NB4 (cell line): ENCODE data around the gene NFE2L3.

Experiments used
- DNase-seq: peaks from one replicate; pipeline ENCODE4 v3.0.0; 2010; ENCODE audit warnings: low read depth
- H3K4me3 ChIP-seq: one replicate; pipeline ENCODE4 v1.5.1; 2011; ENCODE audit warnings: mild to moderate bottlenecking, low read depth, low read length, moderate library complexity
- CTCF ChIP-seq: IDR thresholded peaks from one replicate; pipeline ENCODE4 v1.5.1; 2012; ENCODE audit warnings: low read depth, low read length
- MAX ChIP-seq: IDR thresholded peaks from 2 replicates; pipeline ENCODE4 v1.6.1; 2011; ENCODE audit warnings: low read depth, low read length
- MYC ChIP-seq: IDR thresholded peaks from 2 replicates; pipeline ENCODE4 v1.6.1; 2011; ENCODE audit warnings: low read depth, low read length
- POLR2A ChIP-seq: IDR thresholded peaks from 2 replicates; pipeline ENCODE4 v1.6.1; 2011; ENCODE audit warnings: mild to moderate bottlenecking; ENCODE audit not compliant: insufficient read length; ENCODE audit errors: extremely low read depth

NFE2L3 gene

DNA sequence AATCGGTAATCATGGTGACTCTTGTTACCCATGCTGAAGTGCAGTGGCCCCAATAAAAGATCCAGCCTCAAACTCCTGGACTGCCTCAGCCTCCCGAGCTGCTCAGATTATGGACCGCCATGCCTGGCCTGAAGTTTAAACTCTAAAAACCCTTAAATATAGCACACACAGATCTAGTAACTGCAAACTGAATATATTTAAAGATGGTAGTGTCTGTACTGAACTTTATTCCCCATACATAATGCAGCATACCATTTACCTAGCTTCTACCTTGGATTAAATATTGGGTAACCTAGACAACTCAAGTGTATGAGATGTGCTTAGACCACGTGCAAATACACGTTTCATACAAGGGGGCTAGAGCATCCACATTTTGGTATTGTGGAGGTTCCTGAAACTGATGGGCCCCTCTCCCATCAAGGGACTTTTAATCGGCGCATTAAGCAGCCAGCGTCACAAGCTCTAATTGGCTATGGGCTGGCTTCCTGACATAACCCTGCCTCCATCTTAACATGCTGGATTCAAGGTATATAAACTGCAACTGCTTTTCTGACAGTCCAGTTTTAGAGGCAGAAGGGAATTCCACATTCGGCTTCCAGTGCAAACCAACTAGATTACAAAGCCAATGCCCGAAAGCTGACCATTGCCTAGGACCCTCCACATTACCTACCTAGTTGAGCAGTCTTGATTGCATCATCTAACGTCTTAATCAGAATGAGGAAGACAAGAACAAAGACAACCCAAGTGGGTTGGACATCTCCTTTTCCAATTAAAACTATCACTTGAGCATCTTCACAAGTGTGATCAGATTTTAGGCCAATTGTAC, 35.6 kb downstream of the NFE2L3 start:
- DNase-seq = peak; percentile 75
- no peak overlapping the region for H3K4me3 ChIP-seq
- TF ChIP-seq MAX (no peak), POLR2A (peak; percentile 45), MYC (0 out of 2 replicates have a peak, but pooled peaks have one; percentile 33)

GRCh38 chr7:26188206-26188956, 36.4 kb downstream of the NFE2L3 start:
- TF ChIP-seq POLR2A (peak; percentile 38), MAX (no peak), CTCF (no peak)
- no peak overlapping the region for H3K4me3 ChIP-seq
- peak; percentile 43 for DNase-seq

GRCh38 chr7:26188957-26189541, 37.1 kb downstream of the NFE2L3 start:
- no peak for DNase-seq
- TF ChIP-seq MAX (no peak), POLR2A (no peak), MYC (no peak), CTCF (no peak)

DNA sequence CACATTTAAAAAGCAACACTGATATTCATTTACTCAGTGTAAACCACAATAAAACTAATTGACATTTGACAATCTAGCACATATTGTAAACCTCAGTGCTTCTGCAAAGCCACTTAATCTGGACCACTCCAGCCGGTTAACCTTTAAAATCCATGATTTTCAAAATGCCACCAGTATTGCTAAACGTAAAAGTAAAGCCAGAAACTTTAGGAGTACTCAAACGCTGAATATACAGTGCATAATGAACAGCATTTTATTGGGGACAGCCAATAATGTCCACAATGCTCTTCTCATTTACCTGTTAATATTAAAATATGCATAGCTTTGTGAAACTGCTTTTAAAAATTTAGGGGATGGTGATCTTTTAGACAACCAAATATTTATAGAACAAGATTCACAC, 37.7 kb downstream of the NFE2L3 start:
- no peak overlapping the region for H3K4me3 ChIP-seq
- no peak for DNase-seq
- TF ChIP-seq CTCF (no peak), POLR2A (peak; percentile 12)

More at GRCh38 chr7:26188957-26189541, 37.1 kb downstream of the NFE2L3 start:
- H3K4me3 ChIP-seq = no peak overlapping the region

DNA sequence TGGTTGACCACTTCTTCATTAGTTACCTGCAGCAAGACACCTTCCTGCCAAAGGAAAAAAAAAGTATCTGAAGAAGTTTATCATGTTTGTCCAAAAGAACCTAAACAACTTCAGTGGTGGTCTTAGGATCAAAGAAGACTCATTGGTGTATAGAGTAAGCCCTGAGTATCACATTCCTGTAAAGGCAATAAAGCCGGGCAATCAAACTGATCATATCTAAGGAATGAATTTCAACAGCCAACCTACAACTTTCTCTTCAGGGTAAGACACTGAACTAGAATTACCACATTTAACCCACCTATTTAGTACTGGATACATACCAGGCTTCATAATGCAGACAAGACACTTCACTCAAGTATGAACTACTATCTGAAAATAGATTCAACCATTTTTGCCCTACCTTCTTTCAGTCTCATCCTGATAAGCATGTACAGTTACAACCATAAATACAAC, 38.4 kb downstream of the NFE2L3 start:
- TF ChIP-seq CTCF = no peak
- no peak for TF ChIP-seq MYC
- no peak for TF ChIP-seq MAX
- TF ChIP-seq POLR2A = no peak
- DNase-seq = no peak
- H3K4me3 ChIP-seq = no peak overlapping the region
